HCT116 (cell line): ENCODE data around the gene KAT6B. TPM values are rescaled to one million over a fixed set of nuclear protein-coding genes. Genes with fewer than 3 reads are reported as not detected.

Experiments used
- ATAC-seq: fragments of 200-7000 bp; cut with Tn5 transposase; 2 replicates; pipeline ENCODE4 v1.9.1; 2020; ENCODE audit warnings: mild to moderate bottlenecking, moderate library complexity
- BruUV-seq: library from RNA; stranded (reverse); fragments of 400-500 nt; replicated peaks from 2 replicates; lab custom pipeline; 2021; lab: Mats Ljungman, UMichigan
- CTCF ChIA-PET: fragments of 300-600 bp; sonication (Branson Sonifier 250); formaldehyde crosslinking; loops from one replicate; lab custom pipeline; 2021; ENCODE audit warnings: antibody characterized with exemption; lab: Charles Lee
- POLR2A ChIA-PET: fragments of 300-600, 350-600 bp; sonication (Branson Sonifier 250); formaldehyde crosslinking; loops from one replicate; lab custom pipeline; 2021; ENCODE audit warnings: antibody characterized with exemption; lab: Charles Lee
- RAD21 ChIA-PET, 2 experiments: fragments of 300-600 bp; sonication (Branson Sonifier 250); formaldehyde crosslinking; loops; one replicate each; lab custom pipeline; 2023; ENCODE audit warnings: low total read pairs in 2 of 2; ENCODE audit not compliant: uncharacterized antibody in 2 of 2, unreplicated experiment in 2 of 2, low non-redundant PET in 1 of 2; lab: Charles Lee
- DNase-seq: peaks from one replicate; pipeline ENCODE4 v3.0.0-alpha.2; 2010; ENCODE audit warnings: low read depth, low spot score
- H2AFZ ChIP-seq: fragments of 200-600 bp; shearing (Covaris generic), sonication (generic); 2 replicates; pipeline ENCODE4 v1.6.1; 2017; ENCODE audit warnings: low read depth, mixed run types, mixed read lengths, antibody characterized with exemption, low read length; ENCODE audit not compliant: poor library complexity, severe bottlenecking
- H3K27ac ChIP-seq: 2 replicates; pipeline ENCODE4 v1.5.1; 2012; ENCODE audit warnings: low read depth, low read length
- H3K27me3 ChIP-seq: fragments of 200-600 bp; sonication (generic); 2 replicates; pipeline ENCODE4 v1.6.1; 2016; ENCODE audit warnings: mixed run types, low read length, mixed read lengths; ENCODE audit not compliant: insufficient read depth
- H3K36me3 ChIP-seq, 2 experiments: fragments of 200-500 bp in 1 of 2; fragments of 200-600 bp in 1 of 2; sonication (Bioruptor generic) in 1 of 2; sonication (generic) in 1 of 2; 2 replicates each; pipeline versions ENCODE4 v1.5.1 to v1.6.1; 2014 to 2016; ENCODE audit warnings: low read length in 2 of 2, inconsistent platforms in 1 of 2, mixed read lengths in 1 of 2, mixed run types in 1 of 2; ENCODE audit not compliant: insufficient read depth in 2 of 2, control insufficient read depth in 1 of 2
- H3K4me1 ChIP-seq, 2 experiments: fragments of 200-600 bp in 1 of 2; sonication (generic) in 1 of 2; 2 replicates each; pipeline versions ENCODE4 v1.5.1 to v1.6.1; 2012 to 2017; ENCODE audit warnings: low read length in 2 of 2, inconsistent platforms in 1 of 2, mild to moderate bottlenecking in 1 of 2, mixed read lengths in 1 of 2, mixed run types in 1 of 2, moderate library complexity in 1 of 2; ENCODE audit not compliant: insufficient read depth in 2 of 2, control insufficient read depth in 1 of 2
- H3K4me2 ChIP-seq: fragments of 200-600 bp; sonication (generic); 2 replicates; pipeline ENCODE4 v1.6.1; 2017; ENCODE audit warnings: mixed run types, low read length, mixed read lengths
- H3K4me3 ChIP-seq, 2 experiments: fragments of 200-600 bp in 1 of 2; sonication (generic) in 1 of 2; replicated peaks in 1 of 2; 2 replicates each; pipeline ENCODE4 v1.5.1; 2011 to 2016; ENCODE audit warnings: low read length in 2 of 2, control low read depth in 1 of 2, low read depth in 1 of 2, mild to moderate bottlenecking in 1 of 2, mixed read lengths in 1 of 2, mixed run types in 1 of 2
- H3K79me2 ChIP-seq: fragments of 200-600 bp; sonication (generic); 2 replicates; pipeline ENCODE4 v1.6.1; 2017; ENCODE audit warnings: mild to moderate bottlenecking, mixed run types, low read length, moderate library complexity, mixed read lengths; ENCODE audit not compliant: insufficient read depth
- H3K9ac ChIP-seq: fragments of 200-600 bp; sonication (generic); 2 replicates; pipeline ENCODE4 v1.6.1; 2016; ENCODE audit warnings: low read length, mixed read lengths
- H3K9me2 ChIP-seq: fragments of 200-600 bp; sonication (generic), shearing (Covaris generic); 2 replicates; pipeline ENCODE4 v1.6.1; 2017; ENCODE audit warnings: mixed run types, mild to moderate bottlenecking, moderate library complexity; ENCODE audit not compliant: insufficient read depth
- H3K9me3 ChIP-seq, 2 experiments: fragments of 200-500 bp in 1 of 2; fragments of 200-600 bp in 1 of 2; sonication (Bioruptor generic) in 1 of 2; sonication (generic) in 1 of 2; 2 replicates each; pipeline ENCODE4 v1.6.1; 2014 to 2017; ENCODE audit warnings: low read length in 2 of 2, mixed read lengths in 2 of 2, inconsistent platforms in 1 of 2, low read depth in 1 of 2, mild to moderate bottlenecking in 1 of 2, mixed run types in 1 of 2, moderate library complexity in 1 of 2; ENCODE audit not compliant: control insufficient read depth in 1 of 2, insufficient read depth in 1 of 2
- H4K20me1 ChIP-seq: fragments of 200-600 bp; sonication (generic), shearing (Covaris generic); 2 replicates; pipeline ENCODE4 v1.6.1; 2017; ENCODE audit warnings: mixed run types, mild to moderate bottlenecking, moderate library complexity; ENCODE audit not compliant: insufficient read depth
- FOSL1 ChIP-seq: IDR thresholded peaks from 2 replicates; pipeline ENCODE4 v1.6.1; 2012; ENCODE audit warnings: low read depth
- MAX ChIP-seq: IDR thresholded peaks from 2 replicates; pipeline ENCODE4 v1.6.1; 2012
- POLR2A ChIP-seq: IDR thresholded peaks from 2 replicates; pipeline ENCODE4 v1.7.0; 2011; ENCODE audit warnings: borderline replicate concordance; ENCODE audit not compliant: insufficient read depth, insufficient read length; ENCODE audit errors: extremely low read depth
- SIN3A ChIP-seq: IDR thresholded peaks from 2 replicates; pipeline ENCODE4 v1.6.1; 2012; ENCODE audit warnings: low read depth
- SP1 ChIP-seq: IDR thresholded peaks from 2 replicates; pipeline ENCODE4 v1.6.1; 2012; ENCODE audit warnings: low read depth
- ZFX ChIP-seq: fragments of 450-650 bp; IDR thresholded peaks from 2 replicates; pipeline ENCODE4 v1.6.1; 2017
- intact Hi-C: fragments of 100-400 bp; cut with micrococcal nuclease; formaldehyde crosslinking; loops from 2 replicates; pipeline ENCODE4 v1.10.0; 2022
- total RNA-seq: library from RNA; stranded (reverse); gene quantifications from one replicate; pipeline ENCODE4 v1.2.1, GENCODE V29; 2021; ENCODE audit not compliant: unreplicated experiment

The KAT6B gene
- total RNA-seq, 1 experiment from 2014 or later, result 17.8 TPM

GRCh38 chr10:74953214-74953613, 126.8 kb downstream of the KAT6B start:
- no peak for DNase-seq
- H3K27me3 ChIP-seq, result no peaks in the 10 kb centered on the region
- H3K4me1 ChIP-seq, result no peaks in the 10 kb centered on the region
- TF ChIP-seq ZFX, result no peak
- TF ChIP-seq FOSL1, result no peak
- TF ChIP-seq SIN3A, result no peak
- TF ChIP-seq SP1, result no peak
- TF ChIP-seq MAX, result no peak
- no peak overlapping the region for H2AFZ ChIP-seq
- no peaks in the 10 kb centered on the region for H4K20me1 ChIP-seq
- H3K9me2 ChIP-seq, result no peaks in the 10 kb centered on the region
- no peaks in the 10 kb centered on the region for H3K36me3 ChIP-seq
- ChIA-PET POLR2A (no interaction called here), RAD21 (no interaction called here), CTCF (no interaction called here)
- no peak overlapping the region for H3K4me3 ChIP-seq
- no peak overlapping the region for H3K4me2 ChIP-seq
- no peaks in the 10 kb centered on the region for H3K9me3 ChIP-seq
- no peaks in the 10 kb centered on the region for H3K79me2 ChIP-seq
- BruUV-seq, result no TSS peak
- no peak for ATAC-seq
- no peak overlapping the region for H3K9ac ChIP-seq
- H3K27ac ChIP-seq, result no peak overlapping the region
- intact Hi-C loops, result no loop called here

GRCh38 chr10:74955796-74956195, 129.4 kb downstream of the KAT6B start:
- DNase-seq (no peak), ATAC-seq (no peak)
- H3K9me2 ChIP-seq, result no peaks in the 10 kb centered on the region
- no peak overlapping the region for H3K27ac ChIP-seq
- no peaks in the 10 kb centered on the region for H3K79me2 ChIP-seq
- ChIA-PET RAD21 (no interaction called here), POLR2A (no interaction called here), CTCF (no interaction called here)
- H3K4me2 ChIP-seq, result no peak overlapping the region
- H3K4me1 ChIP-seq, result no peaks in the 10 kb centered on the region
- H3K9me3 ChIP-seq, result no peaks in the 10 kb centered on the region
- H3K27me3 ChIP-seq, result no peaks in the 10 kb centered on the region
- no peak overlapping the region for H3K9ac ChIP-seq
- no peaks in the 10 kb centered on the region for H4K20me1 ChIP-seq
- intact Hi-C loops, result no loop called here
- no peak for TF ChIP-seq POLR2A
- TF ChIP-seq SIN3A, result no peak
- H3K36me3 ChIP-seq, result no peaks in the 10 kb centered on the region
- no TSS peak for BruUV-seq
- no peak overlapping the region for H2AFZ ChIP-seq
- H3K4me3 ChIP-seq, result no peak overlapping the region
